ENCODE results near the gene YPEL2. TPM values are rescaled to one million over a fixed set of nuclear protein-coding genes. Genes with fewer than 3 reads are reported as not detected.
"Not testable (repeated sequence)": the region's sequence is repeated elsewhere in the genome, so short reads cannot be mapped to it uniquely, and the experiment has no call there.

Gene YPEL2
- total and polyA plus RNA-seq, 2 donors (not counting 1 experiment from before 2014, with no cell fraction given): 20.7 to 51.8 TPM

- H3K4me2 ChIP-seq (replicated peaks; ENCODE audit: low read depth, low read length, poor library complexity, severe bottlenecking); H3K27me3 ChIP-seq (replicated peaks in 1 of 4; ENCODE audit: control extremely low read depth in 1 of 4, control insufficient read depth in 3 of 4, insufficient read depth in 4 of 4, low read length in 3 of 4); ATAC-seq (ENCODE audit: low read depth); H3K27ac Mint-ChIP-seq; H3K4me3 Mint-ChIP-seq; H4K20me1 ChIP-seq (ENCODE audit: control insufficient read depth, insufficient read depth, low read length, poor library complexity, severe bottlenecking); H3K79me2 ChIP-seq (ENCODE audit: control insufficient read depth, insufficient read depth, low read length); DNase-seq; H3K27me3 Mint-ChIP-seq; H3K9ac ChIP-seq (ENCODE audit: low read length); H3K36me3 ChIP-seq (replicated peaks in 1 of 2; ENCODE audit: control extremely low read depth in 1 of 2, control insufficient read depth in 1 of 2, extremely low read depth in 1 of 2, insufficient read depth in 2 of 2, low read length in 1 of 2); H3K27ac ChIP-seq (ENCODE audit: low read length in 2 of 2); H2AFZ ChIP-seq (ENCODE audit: insufficient read depth, low read depth, low read length, poor library complexity, severe bottlenecking); intact Hi-C loops (cut with micrococcal nuclease); H3K9me3 Mint-ChIP-seq (ENCODE audit: insufficient read depth); H3K4me3 ChIP-seq (ENCODE audit: control extremely low read depth in 1 of 5, extremely low read depth in 1 of 5, insufficient read depth in 1 of 5, low read depth in 2 of 5, low read length in 4 of 5): not testable (repeated sequence)
- POLR2A ChIA-PET: interaction anchor here (0.7 to 1.0 kb wide), 2 partner anchors 30 to 50 kb away, joined by 4 to 7 read pairs; no protein-coding TSS in a partner anchor
- WGBS (ENCODE audit: insufficient coverage): no CpG with 5 or more reads among the region's 5 CpGs
- CTCF ChIA-PET: interaction anchor here (0.9 kb wide), 1 partner anchor 83 kb away, joined by 3 read pairs; no protein-coding TSS in a partner anchor
- Histone ChIP-seq H3K9me3 (ENCODE audit: control extremely low read depth in 1 of 3, control insufficient read depth in 2 of 3, insufficient read depth in 1 of 3, low read length in 2 of 3) (peaks cover 2 to 13% (median 6%) of the 10 kb centered on the region in 3 donors), H3K4me1 (ENCODE audit: control insufficient read depth in 2 of 2, insufficient read depth in 2 of 2, low read length in 2 of 2) (peaks cover 13 to 14% of the 10 kb centered on the region in 2 donors)
- H3K4me1 Mint-ChIP-seq: peaks cover 21% of the 10 kb centered on the region
These were observed 81.0 kb downstream of the YPEL2 start for GRCh38 chr17:59412431-59412830.

- Mint-ChIP-seq H3K9me3 (ENCODE audit: insufficient read depth) (no peaks in the 10 kb centered on the region), H3K4me1 (peaks cover 21% of the 10 kb centered on the region), H3K27me3 (peaks cover 3% of the 10 kb centered on the region), H3K4me3 (no peak overlapping the region), H3K27ac (no peak overlapping the region)
- peaks cover 2 to 13% (median 6%) of the 10 kb centered on the region in 3 donors for H3K9me3 ChIP-seq (ENCODE audit: control extremely low read depth in 1 of 3, control insufficient read depth in 2 of 3, insufficient read depth in 1 of 3, low read length in 2 of 3)
- H3K4me1 ChIP-seq (ENCODE audit: control insufficient read depth in 2 of 2, insufficient read depth in 2 of 2, low read length in 2 of 2): peaks cover 13 to 14% of the 10 kb centered on the region in 2 donors
- H3K4me3 ChIP-seq (ENCODE audit: control extremely low read depth in 1 of 5, extremely low read depth in 1 of 5, insufficient read depth in 1 of 5, low read depth in 2 of 5, low read length in 4 of 5): no peak overlapping the region
- H3K9ac ChIP-seq (ENCODE audit: low read length): no peak overlapping the region
- no peak for DNase-seq
- POLR2A ChIA-PET: interaction anchor here (0.7 to 1.0 kb wide), 2 partner anchors 29 to 51 kb away, joined by 4 to 7 read pairs; no protein-coding TSS in a partner anchor
- no peak for ATAC-seq (ENCODE audit: low read depth)
- CTCF ChIA-PET: interaction anchor here (0.9 to 1.1 kb wide), 2 partner anchors 26 to 83 kb away, joined by 3 to 4 read pairs; no protein-coding TSS in a partner anchor
- no peaks in the 10 kb centered on the region for H4K20me1 ChIP-seq (ENCODE audit: control insufficient read depth, insufficient read depth, low read length, poor library complexity, severe bottlenecking)
- H3K4me2 ChIP-seq (replicated peaks; ENCODE audit: low read depth, low read length, poor library complexity, severe bottlenecking): no peak overlapping the region
- TF ChIP-seq CTCF (IDR thresholded peaks at IDR 0.05) (no peak), EZH2 (IDR thresholded peaks at IDR 0.05; ENCODE audit: borderline replicate concordance, insufficient read depth, low read depth, low read length, poor library complexity, severe bottlenecking) (no peak)
- peak overlapping the region; percentile 21 for H2AFZ ChIP-seq (ENCODE audit: insufficient read depth, low read depth, low read length, poor library complexity, severe bottlenecking)
- no peaks in the 10 kb centered on the region for H3K36me3 ChIP-seq (replicated peaks in 1 of 2; ENCODE audit: control extremely low read depth in 1 of 2, control insufficient read depth in 1 of 2, extremely low read depth in 1 of 2, insufficient read depth in 2 of 2, low read length in 1 of 2)
- H3K27me3 ChIP-seq (replicated peaks in 1 of 4; ENCODE audit: control extremely low read depth in 1 of 4, control insufficient read depth in 3 of 4, insufficient read depth in 4 of 4, low read length in 3 of 4): no peaks in the 10 kb centered on the region
- WGBS (ENCODE audit: insufficient coverage): 56% methylated on average over 2 of the region's 8 CpGs
- H3K27ac ChIP-seq (ENCODE audit: low read length in 2 of 2): no peak overlapping the region
- no peaks in the 10 kb centered on the region for H3K79me2 ChIP-seq (ENCODE audit: control insufficient read depth, insufficient read depth, low read length)
- intact Hi-C loops (cut with micrococcal nuclease): no loop called here
These were observed 81.7 kb downstream of the YPEL2 start for GRCh38 chr17:59413014-59413766.

Data from B cell (primary cell).